ENCODE results near the gene TAF6L.
"Not testable (repeated sequence)": the region's sequence is repeated elsewhere in the genome, so short reads cannot be mapped to it uniquely, and the experiment has no call there.

The TAF6L gene

DNA sequence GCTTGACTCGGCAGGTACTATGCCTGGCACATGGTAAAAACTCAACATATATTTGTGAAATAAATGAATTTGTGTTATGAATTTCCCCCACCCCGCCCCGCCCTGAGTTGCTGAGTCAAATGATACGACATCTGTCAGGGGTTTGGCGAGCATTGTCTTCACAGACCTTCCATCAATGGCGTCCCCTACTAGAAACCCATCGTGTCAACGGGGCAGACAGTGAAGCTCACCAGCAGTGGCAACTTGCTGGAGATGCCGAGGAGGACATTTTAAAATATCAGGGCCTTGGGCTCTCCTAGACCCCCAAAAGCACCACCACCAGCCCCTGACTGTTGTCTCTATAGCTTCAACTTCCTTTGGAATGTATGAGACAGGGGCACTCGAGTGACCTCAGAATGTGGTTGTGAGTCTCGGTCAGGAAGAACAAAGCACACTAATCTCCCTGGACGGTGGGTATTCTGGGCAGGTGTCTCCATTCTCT, 34.8 kb downstream of the TAF6L start:
- DNase-seq = no peak

DNA sequence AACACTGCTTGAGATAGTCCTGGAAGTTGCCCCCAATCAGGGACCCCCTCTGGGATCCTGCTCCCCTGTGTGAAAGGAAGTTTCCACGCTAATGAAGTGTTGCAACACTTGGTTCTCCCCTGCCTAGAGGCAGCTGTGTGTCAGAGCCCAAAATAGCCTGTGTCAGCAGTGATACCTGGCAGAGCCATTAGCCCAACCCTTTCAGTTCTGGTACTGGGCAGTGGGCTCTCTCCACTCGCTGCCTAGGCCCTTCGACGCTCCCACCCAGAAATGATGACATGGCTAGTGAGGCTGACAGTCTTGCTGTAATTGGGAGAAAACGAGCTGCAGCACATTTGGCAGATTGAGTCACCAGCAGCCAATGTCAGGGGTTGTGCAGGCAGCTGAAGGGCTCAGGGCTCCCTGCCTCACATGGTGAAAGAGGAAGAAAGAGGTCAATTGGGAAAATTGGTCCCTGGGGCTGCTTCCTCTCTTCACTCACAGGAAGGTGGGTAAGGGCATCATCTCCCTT, 35.5 kb downstream of the TAF6L start:
- no peak for DNase-seq

GRCh38 chr11:62810748-62811147, 39.6 kb downstream of the TAF6L start:
- no peak for DNase-seq

DNA sequence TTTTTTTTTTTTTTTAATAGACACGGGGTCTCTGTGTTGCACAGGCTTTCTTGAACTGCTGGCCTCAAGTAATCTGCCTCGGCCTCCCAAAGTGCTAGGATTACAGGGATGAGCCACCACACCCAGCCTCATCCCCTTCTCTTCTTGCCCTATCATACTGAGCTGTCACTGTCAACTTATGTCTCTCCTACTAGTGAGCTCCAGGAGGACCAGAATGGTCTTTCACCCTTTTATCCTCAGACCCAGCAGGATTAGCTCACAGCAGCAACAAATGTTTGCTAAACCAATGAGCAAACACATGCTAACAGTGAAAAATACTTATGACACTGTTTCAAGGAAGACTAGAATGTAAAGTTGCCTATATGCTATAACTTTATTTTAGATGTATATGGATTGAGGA, 40.5 kb downstream of the TAF6L start:
- no peak for DNase-seq

DNA sequence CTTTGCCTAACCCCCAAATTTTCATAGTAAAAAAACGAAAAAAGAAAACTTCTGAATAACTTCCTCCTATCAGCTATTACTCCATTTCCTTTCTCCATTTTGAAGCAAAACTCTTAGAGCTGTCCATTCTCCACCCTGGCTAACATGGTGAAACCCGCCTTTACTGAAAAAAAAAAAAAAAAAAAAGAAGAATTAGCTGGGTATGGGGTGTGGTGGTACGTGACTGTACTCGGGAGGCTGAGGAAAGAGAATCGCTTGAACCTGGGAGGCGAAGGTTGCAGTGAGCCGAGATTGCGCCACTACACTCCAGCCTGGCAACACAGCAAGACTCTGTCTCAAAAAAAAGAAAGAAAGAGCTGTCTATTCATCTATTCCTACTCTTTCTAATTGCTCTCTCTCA, 45.4 kb downstream of the TAF6L start:
- DNase-seq = no peak

GRCh38 chr11:62817129-62817528, 45.9 kb downstream of the TAF6L start:
- no peak for DNase-seq

DNA sequence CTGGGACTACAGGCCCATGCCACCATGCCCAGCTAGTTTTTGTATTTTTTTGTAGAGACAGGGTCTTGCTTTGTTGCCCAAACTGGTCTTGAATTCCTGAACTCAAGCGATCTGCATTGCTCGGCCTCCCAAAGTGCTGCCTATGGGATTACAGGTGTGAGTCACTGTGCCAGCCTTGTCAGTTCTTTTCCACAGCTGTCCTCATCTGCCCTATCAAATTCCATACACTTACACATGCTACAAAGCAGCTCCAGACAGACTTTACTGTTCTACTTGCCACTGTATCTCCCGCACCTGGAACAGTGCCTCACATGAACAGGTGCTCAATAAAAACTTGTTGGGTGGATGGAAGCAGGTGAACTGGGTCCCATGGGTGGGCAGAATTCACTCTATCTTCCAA, 52.5 kb downstream of the TAF6L start:
- no peak for DNase-seq

- not testable (repeated sequence) for DNase-seq
Observed at GRCh38 chr11:62828130-62828529, 56.9 kb downstream of the TAF6L start.

GRCh38 chr11:62830904-62831519, 59.8 kb downstream of the TAF6L start:
- no peak for DNase-seq

- DNase-seq = peak; percentile 99
Observed at GRCh38 chr11:62831520-62832335, 60.5 kb downstream of the TAF6L start, which contains the start of gene STX5. STX5 (minus strand) TSS chr11:62832051; CDS start chr11:62831243, 808 bp downstream.

DNA sequence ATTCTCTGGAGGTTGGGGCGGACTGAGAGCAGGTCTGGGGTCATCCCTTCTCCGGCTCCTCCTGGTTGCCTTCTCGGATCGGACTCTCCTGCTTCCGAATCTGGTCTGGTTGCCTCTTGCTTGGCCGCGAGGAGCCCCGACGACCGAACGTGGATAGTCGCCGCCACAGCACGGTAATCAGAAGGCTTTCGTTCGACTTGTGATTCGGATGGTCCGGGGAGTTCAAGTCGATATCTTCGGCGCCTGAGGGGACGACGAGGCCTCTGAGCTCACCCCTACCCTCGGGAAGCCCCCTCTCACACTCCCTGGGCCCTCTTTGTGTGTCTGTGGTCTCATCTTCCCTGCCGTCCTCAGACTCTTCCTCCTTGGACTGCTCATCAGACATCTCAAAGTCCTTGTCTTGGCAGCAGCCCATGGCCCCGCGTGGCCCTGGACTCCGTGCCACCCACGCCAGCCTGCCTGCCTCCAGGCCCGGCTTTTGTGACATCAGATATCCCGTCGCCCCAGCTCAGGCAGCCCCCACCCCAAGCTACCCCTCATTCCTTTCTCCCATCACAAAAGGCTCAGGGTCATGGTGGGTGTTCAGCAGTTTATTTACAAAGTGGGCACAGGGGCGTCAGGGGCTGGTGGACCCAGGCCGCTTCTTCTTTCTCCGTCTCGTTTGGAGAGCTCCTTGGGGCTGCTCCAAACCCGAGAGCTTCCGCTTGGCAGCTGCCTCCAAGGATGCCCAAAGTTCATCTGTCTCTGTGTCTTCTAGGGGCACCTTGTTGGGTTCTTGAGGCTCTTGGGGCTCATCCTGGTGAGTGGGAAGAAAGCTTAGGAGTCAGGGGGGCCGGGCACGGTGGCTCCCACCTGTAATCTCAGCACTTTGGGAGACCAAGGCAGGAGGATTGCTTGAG, 61.4 kb downstream of the TAF6L start, which contains the start of gene TEX54:
TEX54 (minus strand) TSS at position 506 of the 899 bp plus-strand sequence.
- DNase-seq = no peak

- DNase-seq = no peak
Observed at GRCh38 chr11:62835336-62835735, 64.1 kb downstream of the TAF6L start.

Measured in stimulated activated CD4-positive, alpha-beta T cell treated with anti-CD3 and anti-CD28 coated beads, Interleukin-12 subunit alpha, Interleukin-12 subunit beta, amount 100 ng/mL, for 4 hours (primary cell).